HG03060 (cell line): Measurements from ENCODE around the gene CSMD2.

Experiments
- ATAC-seq: cut with Tn5 transposase; IDR thresholded peaks from one replicate; pipeline ENCODE4 v1.9.1; 2021; ENCODE audit warnings: low read depth, moderate number of reproducible peaks; ENCODE audit not compliant: unreplicated experiment

The CSMD2 gene

GRCh38 chr1:33634806-33635205 lies 530.2 kb downstream of the CSMD2 start:
- ATAC-seq: no peak

GRCh38 chr1:33634143-33634542 lies 530.9 kb downstream of the CSMD2 start:
- ATAC-seq: no peak

- no peak for ATAC-seq
Observed at GRCh38 chr1:33633019-33633801, 531.8 kb downstream of the CSMD2 start.

GRCh38 chr1:33630686-33631085 lies 534.3 kb downstream of the CSMD2 start:
- ATAC-seq: no peak

- ATAC-seq: no peak
Observed at GRCh38 chr1:33626801-33627200, 538.2 kb downstream of the CSMD2 start.

GRCh38 chr1:33624991-33625870 lies 539.8 kb downstream of the CSMD2 start:
- ATAC-seq: no peak

- no peak for ATAC-seq
Observed at GRCh38 chr1:33624261-33624990, 540.6 kb downstream of the CSMD2 start.

- ATAC-seq: no peak
Observed at GRCh38 chr1:33623811-33624210, 541.2 kb downstream of the CSMD2 start.

- ATAC-seq: no peak
Observed at GRCh38 chr1:33622757-33623156, 542.3 kb downstream of the CSMD2 start.

- no peak for ATAC-seq
Observed at GRCh38 chr1:33618636-33619035, 546.4 kb downstream of the CSMD2 start.

- no peak for ATAC-seq
Observed at GRCh38 chr1:33617451-33617850, 547.6 kb downstream of the CSMD2 start.

GRCh38 chr1:33616780-33617179 lies 548.2 kb downstream of the CSMD2 start:
- no peak for ATAC-seq

- no peak for ATAC-seq
Observed at GRCh38 chr1:33615546-33615945, 549.5 kb downstream of the CSMD2 start.

GRCh38 chr1:33610864-33611455 lies 554.1 kb downstream of the CSMD2 start:
- ATAC-seq: no peak

GRCh38 chr1:33610391-33610790 lies 554.6 kb downstream of the CSMD2 start:
- ATAC-seq: no peak

GRCh38 chr1:33609739-33610138 lies 555.3 kb downstream of the CSMD2 start:
- ATAC-seq: no peak

GRCh38 chr1:33608825-33609400 lies 556.1 kb downstream of the CSMD2 start:
- ATAC-seq: no peak

- no peak for ATAC-seq
Observed at GRCh38 chr1:33607444-33608005, 557.5 kb downstream of the CSMD2 start.

- ATAC-seq: no peak
Observed at GRCh38 chr1:33606272-33606671, 558.8 kb downstream of the CSMD2 start.

GRCh38 chr1:33602271-33602670 lies 562.8 kb downstream of the CSMD2 start:
- ATAC-seq: no peak
